Glomerular endothelial cell (primary cell): ENCODE data around the gene INPP5D. TPM values are rescaled to one million over a fixed set of nuclear protein-coding genes. Genes with fewer than 3 reads are reported as not detected.
"Not testable (repeated sequence)": the region's sequence is repeated elsewhere in the genome, so short reads cannot be mapped to it uniquely, and the experiment has no call there.

Experiments used
- DNase-seq: peaks from one replicate; pipeline ENCODE4 v3.0.0-alpha.2; 2011; ENCODE audit warnings: low read depth, low spot score; ENCODE audit errors: extremely low read depth
- total RNA-seq: library from RNA; depleted of rRNA; stranded (reverse); fragments of >200 nt; gene quantifications from 2 replicates; pipeline ENCODE4 v1.2.3, GENCODE V29; 2015

The INPP5D gene
- total RNA-seq, 1 donor from 2014 or later: 46.3 TPM

DNA sequence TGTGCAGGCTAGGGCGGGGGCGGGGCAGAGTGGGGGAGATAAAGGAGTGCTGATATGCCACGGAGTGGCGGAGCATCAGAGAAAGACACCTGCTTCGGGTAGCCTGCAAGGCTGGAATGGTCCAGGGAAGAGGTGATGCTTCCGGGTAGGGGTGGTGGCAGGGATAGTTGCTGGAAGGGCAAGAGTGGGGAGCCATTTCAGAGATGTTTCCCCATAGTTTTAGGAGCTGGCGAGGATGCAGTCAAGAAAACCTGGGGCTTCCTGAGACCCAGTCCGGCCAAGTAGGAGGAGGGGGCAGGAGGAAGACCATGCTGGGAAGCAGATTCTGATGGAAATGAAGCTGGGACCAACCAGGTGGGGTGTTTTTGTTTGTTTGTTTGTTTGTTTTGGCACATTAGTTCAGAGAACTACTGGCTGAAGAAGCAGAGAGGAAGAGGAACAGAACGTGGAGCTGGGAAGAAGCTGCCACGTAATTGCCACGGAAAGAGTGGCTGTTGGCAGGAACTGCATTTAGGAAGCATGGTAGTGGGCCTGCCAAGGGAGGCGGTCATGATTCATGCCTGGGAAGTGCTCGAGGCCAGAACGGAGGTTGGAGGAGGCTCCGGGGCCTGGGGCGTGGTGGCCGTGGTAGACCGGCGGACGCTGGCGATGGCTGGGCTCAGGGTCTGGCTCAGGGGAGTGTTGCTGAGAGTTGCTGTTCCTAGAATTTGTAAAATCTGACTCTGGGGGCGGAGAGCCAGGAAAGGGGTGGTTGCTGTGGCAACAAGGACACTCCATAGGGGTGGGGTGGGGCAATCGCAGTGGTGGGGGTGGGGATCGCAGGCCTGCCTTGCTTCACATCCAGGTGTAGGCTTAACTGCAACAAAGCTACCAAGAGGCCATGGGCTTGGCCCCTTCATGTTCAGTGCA lies 8.6 kb upstream of the INPP5D start:
- peak; percentile 47 for DNase-seq

GRCh38 chr2:233052517-233052916 lies 7.6 kb upstream of the INPP5D start:
- DNase-seq: not testable (repeated sequence)

DNA sequence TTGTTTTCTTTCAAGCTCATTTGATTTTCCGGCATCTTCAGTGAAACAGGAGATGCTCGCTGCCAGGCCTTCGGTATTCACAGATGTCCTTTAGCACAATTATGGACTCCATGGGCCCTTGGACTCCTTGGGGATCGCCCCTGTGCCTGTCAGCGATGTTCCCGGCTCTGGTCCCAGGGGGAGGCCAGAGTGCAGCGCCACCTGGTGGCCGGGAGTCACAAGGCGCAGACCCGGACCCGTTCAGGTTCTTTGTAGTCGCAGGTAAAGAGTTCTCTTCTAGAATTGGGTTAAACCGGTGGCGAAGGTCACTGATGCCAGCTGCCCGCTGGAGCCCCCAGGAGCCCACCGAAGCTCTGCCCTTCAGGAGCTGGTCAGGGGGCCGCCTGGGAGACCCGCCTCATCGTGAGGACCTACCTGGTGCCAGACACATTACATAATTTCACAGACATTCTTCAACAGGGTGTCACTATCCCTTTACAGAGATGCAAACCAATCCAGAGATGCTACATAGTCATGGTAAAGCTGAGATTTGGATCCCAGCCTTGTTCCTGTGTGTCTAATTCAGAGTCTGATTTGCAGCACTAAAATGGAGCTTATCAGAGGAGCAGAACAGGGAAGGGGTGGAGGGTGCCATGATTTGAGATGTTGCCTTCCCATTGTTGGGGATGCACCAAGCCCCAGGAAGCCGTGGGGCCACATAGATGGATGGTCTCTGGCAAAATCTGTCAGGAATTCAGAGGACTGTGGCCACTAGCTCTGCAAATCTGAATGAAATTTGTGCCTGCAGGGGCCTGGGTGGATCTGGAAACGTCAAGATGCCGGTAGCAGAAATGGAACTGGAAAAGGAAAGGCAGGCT lies 6.0 kb upstream of the INPP5D start:
- DNase-seq: no peak

- DNase-seq: no peak
Observed at GRCh38 chr2:233055362-233055761, 4.8 kb upstream of the INPP5D start.

GRCh38 chr2:233056961-233057605 lies 3.1 kb upstream of the INPP5D start:
- no peak for DNase-seq

DNA sequence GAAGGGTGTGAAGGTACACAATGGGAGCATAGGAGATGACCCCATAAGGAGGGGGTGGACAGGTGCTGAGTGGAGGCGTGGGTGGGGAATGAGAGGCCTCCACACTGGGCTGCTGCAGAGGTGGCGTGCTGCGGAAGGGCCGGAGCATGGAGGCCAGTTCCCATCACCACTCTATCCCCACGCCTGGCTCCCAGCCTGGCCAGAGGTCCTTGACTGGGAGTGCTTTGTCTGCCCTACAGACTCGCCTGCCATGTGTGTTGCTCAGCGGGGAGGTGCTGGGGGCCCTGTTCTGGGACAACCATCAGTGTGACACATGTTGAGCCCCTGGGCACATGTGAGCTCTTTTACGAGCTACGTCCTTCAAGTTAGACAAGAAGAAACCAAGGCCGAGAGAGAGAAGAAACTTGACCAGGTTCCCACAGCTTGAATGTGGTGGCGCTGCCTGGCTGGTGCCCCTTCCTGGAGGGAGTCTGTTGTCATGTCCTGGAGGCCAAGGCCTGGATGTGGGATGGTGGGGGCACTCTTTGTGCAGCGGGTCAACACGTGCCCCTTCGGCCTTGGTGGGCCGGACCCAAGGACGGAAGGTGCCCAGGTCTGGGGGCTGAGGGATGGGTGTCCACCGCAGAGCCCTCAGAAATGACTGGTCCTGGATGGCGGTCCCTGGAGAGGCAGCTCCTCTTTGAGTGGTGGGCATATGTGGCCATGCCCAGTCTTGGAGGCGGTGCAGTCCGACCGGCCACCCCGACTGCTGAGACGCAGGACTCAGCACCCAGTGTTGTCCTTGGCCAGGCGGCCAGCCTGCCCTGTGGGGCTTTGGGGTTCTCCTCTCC lies 1.2 kb upstream of the INPP5D start:
- DNase-seq: no peak

GRCh38 chr2:233059547-233059796 lies 670 bp upstream of the INPP5D start:
- DNase-seq: no peak

DNA sequence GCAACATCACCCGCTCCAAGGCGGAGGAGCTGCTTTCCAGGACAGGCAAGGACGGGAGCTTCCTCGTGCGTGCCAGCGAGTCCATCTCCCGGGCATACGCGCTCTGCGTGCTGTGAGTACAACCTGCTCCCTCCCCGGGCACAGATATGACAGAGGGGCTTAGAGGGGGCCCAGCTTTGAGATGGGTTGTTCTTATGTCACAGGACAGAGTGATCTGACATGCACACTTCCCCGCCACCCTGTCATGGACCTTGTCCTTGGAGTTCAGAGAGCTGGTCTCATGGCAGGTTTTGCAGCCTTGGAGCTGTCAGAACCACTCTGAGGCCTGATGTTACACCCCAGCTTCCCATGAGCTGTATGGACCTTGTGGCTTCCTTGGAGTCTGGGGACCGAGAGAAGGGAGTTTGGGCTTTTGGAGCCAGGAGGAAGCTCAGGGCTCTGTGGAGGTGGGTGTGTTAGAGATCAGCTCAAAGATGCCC lies 398 bp downstream of the INPP5D start:
- DNase-seq: no peak

DNA sequence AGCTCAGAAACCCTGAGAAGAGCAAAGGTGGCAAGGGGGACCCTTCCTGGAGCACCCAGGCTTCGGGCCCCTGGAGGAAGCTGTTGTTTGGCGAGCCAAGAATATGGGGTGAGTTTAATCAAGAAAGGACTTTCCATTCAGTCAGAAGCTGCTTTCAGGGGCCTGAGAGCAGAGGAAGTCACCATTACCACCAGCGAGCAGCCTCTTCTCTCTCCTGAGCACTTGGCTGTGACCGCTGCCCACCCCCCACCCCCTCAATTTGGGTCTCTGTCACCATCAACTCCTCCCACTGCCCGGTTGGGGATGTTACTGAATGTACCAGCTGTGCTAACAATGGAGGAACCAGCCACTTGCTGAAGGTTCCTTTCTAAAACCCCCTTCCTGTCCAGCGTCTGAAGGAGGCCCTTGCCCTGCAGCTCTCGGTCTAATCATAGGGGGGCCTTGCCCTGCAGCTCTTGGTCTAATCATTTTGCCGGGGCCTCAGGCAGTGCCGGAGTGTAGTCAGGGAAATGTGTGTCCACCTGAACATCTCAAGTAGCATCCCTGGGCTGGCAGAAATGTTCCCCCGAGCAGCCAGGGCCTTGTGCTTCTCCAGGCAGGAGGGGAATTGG lies 943 bp downstream of the INPP5D start:
- DNase-seq: no peak

DNA sequence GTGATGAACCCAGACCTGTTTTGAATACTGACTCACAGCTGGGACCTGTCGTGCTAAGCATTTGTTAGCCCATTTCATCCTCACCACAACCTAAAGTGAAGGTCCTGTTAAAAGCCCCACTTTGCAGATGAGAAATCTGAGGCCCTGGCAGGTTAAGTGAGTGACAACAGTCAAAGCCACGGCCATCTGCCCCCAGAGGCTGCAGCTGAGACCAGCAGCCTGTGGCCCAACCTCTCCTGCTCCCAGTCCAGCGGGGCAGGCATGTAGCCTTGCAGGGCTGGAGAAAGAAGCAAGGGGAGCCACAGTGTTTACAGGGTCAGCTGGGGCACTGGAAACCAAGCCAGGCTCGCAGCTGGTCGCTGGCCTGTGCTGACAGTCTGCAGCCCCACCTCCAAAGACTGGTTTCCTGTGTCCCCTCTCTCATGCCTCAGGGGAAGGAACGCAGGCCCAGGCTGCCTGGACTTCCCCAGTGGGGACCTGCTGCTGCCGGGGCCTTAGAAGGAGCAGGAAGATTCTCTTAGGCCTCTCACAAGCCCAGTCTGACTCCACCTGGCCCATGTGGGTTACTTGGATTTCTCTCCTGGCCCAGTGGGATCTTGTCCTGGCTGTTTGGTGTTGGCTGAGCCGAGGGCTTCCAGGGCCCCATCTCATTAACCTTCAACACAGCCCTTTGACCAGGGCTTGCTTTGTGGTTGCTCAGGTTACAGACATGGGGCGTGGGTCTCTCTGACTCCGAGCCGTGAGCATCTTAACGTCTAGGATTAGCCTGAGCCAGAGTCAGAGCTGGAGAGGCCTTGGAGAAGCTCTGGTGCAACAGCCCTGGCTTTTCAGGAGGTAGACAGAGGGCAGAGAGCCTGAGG lies 1.7 kb downstream of the INPP5D start:
- no peak for DNase-seq

GRCh38 chr2:233062451-233062850 lies 2.3 kb downstream of the INPP5D start:
- no peak for DNase-seq

GRCh38 chr2:233062946-233063268 lies 2.8 kb downstream of the INPP5D start:
- no peak for DNase-seq

GRCh38 chr2:233063269-233063975 lies 3.3 kb downstream of the INPP5D start:
- no peak for DNase-seq

- DNase-seq: no peak
Observed at GRCh38 chr2:233063976-233064411, 3.9 kb downstream of the INPP5D start.

DNA sequence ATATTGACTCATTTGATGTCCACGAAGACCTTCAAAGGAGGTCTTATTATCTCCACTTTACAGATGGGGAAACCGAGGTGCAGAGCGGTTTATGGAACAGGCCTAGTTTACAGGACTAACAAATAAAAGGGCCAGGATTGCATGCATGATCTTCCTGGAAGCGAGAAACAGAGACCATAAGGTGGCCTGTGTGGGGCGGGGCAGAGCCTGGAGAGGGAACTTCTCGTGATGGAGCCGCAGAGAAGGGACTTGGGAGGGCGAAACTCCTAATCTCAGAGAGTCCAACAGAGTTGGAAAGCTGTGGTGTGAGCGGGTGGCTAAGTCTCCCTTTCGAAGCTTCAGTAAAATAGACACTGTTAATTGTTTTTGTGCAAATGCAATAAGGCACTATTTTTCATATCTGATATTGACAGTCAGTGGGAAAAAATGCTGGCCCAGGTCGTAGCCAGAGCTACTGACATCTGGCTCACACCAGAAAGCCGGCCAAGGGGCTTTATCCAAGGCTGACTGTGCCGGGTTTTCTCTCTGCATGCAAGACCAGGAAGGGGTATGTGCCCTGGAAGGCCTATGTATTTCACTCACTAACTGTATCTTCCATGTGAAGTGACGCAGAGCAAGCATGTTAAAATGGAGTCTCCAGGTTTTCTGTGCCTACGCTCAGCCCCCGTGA lies 4.5 kb downstream of the INPP5D start:
- no peak for DNase-seq

- DNase-seq: not testable (repeated sequence)
Observed at GRCh38 chr2:233065200-233065589, 5.1 kb downstream of the INPP5D start.

GRCh38 chr2:233065954-233066470 lies 5.9 kb downstream of the INPP5D start:
- DNase-seq: no peak
